Islet precursor cell (in vitro differentiated cells): ENCODE measurements around the gene ACTA1.
"Not testable (repeated sequence)": the region's sequence is repeated elsewhere in the genome, so short reads cannot be mapped to it uniquely, and the experiment has no call there.

Experiments used
- DNase-seq: peaks from one replicate; pipeline ENCODE4 v3.0.0-alpha.2; 2018

The ACTA1 gene

GRCh38 chr1:229438021-229438420 is 4.1 kb upstream of the ACTA1 start:
- no peak for DNase-seq

- no peak for DNase-seq
Observed at GRCh38 chr1:229437443-229437842, 3.5 kb upstream of the ACTA1 start.

GRCh38 chr1:229436201-229436600 is 2.3 kb upstream of the ACTA1 start:
- no peak for DNase-seq

GRCh38 chr1:229434641-229435051 is 752 bp upstream of the ACTA1 start:
- DNase-seq, result peak; percentile 75

GRCh38 chr1:229433364-229434004 is 410 bp downstream of the ACTA1 start:
- no peak for DNase-seq

- no peak for DNase-seq
Observed at GRCh38 chr1:229432905-229433304, 989 bp downstream of the ACTA1 start.

GRCh38 chr1:229432116-229432461 is 1.8 kb downstream of the ACTA1 start:
- DNase-seq, result no peak

GRCh38 chr1:229431284-229432115 is 2.4 kb downstream of the ACTA1 start:
- no peak for DNase-seq

- DNase-seq, result peak; percentile 89
Observed at GRCh38 chr1:229430761-229431283, 3.1 kb downstream of the ACTA1 start.

- DNase-seq, result no peak
Observed at GRCh38 chr1:229428256-229428655, 5.6 kb downstream of the ACTA1 start.

- DNase-seq, result no peak
Observed at GRCh38 chr1:229427572-229427971, 6.3 kb downstream of the ACTA1 start.

- DNase-seq, result no peak
Observed at GRCh38 chr1:229425564-229426159, 8.2 kb downstream of the ACTA1 start.

GRCh38 chr1:229420765-229421164 is 13.1 kb downstream of the ACTA1 start:
- no peak for DNase-seq

- DNase-seq, result no peak
Observed at GRCh38 chr1:229420224-229420623, 13.7 kb downstream of the ACTA1 start.

GRCh38 chr1:229418586-229418985 is 15.3 kb downstream of the ACTA1 start:
- DNase-seq, result not testable (repeated sequence)

- not testable (repeated sequence) for DNase-seq
Observed at GRCh38 chr1:229412810-229413209, 21.1 kb downstream of the ACTA1 start.

GRCh38 chr1:229412056-229412455 is 21.8 kb downstream of the ACTA1 start:
- DNase-seq, result no peak

- DNase-seq, result no peak
Observed at GRCh38 chr1:229411434-229412055, 22.3 kb downstream of the ACTA1 start.

GRCh38 chr1:229410692-229411433 is 23.0 kb downstream of the ACTA1 start:
- peak; percentile 95 for DNase-seq

GRCh38 chr1:229410370-229410691 is 23.6 kb downstream of the ACTA1 start:
- no peak for DNase-seq

- peak; percentile 51 for DNase-seq
Observed at GRCh38 chr1:229409616-229410369, 24.1 kb downstream of the ACTA1 start.

GRCh38 chr1:229408458-229409037 is 25.3 kb downstream of the ACTA1 start:
- peak; percentile 99 for DNase-seq
